MM.1S (cell line): ENCODE results near the gene TPCN1.

Experiments used
- DNase-seq: peaks from one replicate; pipeline ENCODE4 v3.0.0-alpha.2; 2015
- H2AFZ ChIP-seq: fragments of 300-600 bp; sonication (generic); 2 replicates; pipeline ENCODE4 v1.6.0; 2016; ENCODE audit warnings: antibody characterized with exemption, low read length
- H3F3A ChIP-seq: fragments of 300-600 bp; sonication (generic); 2 replicates; pipeline ENCODE4 v1.6.1; 2016; ENCODE audit warnings: mild to moderate bottlenecking, antibody characterized with exemption, low read length, moderate library complexity, mixed read lengths; ENCODE audit not compliant: insufficient read depth
- H3K27ac ChIP-seq: fragments of 300-600 bp; sonication (generic); 2 replicates; pipeline ENCODE4 v1.5.1; 2016; ENCODE audit warnings: mild to moderate bottlenecking, low read length
- H3K27me3 ChIP-seq: fragments of 300-600 bp; sonication (generic); replicated peaks from 2 replicates; pipeline ENCODE4 v1.6.0; 2016; ENCODE audit warnings: low read length; ENCODE audit not compliant: insufficient read depth
- H3K36me3 ChIP-seq: fragments of 300-600 bp; sonication (generic); replicated peaks from 2 replicates; pipeline ENCODE4 v1.6.1; 2016; ENCODE audit warnings: mild to moderate bottlenecking, low read length, mixed read lengths; ENCODE audit not compliant: insufficient read depth
- H3K4me1 ChIP-seq: fragments of 300-600 bp; sonication (generic); 2 replicates; pipeline ENCODE4 v1.6.1; 2016; ENCODE audit warnings: low read length, mixed read lengths
- H3K4me2 ChIP-seq: fragments of 300-600 bp; sonication (generic); 2 replicates; pipeline ENCODE4 v1.6.0; 2016; ENCODE audit warnings: low read depth, low read length
- H3K4me3 ChIP-seq: fragments of 300-600 bp; sonication (generic); 2 replicates; pipeline ENCODE4 v1.5.1; 2016; ENCODE audit warnings: low read length, mixed read lengths
- H3K79me2 ChIP-seq: fragments of 300-600 bp; sonication (generic); 2 replicates; pipeline ENCODE4 v1.6.1; 2016; ENCODE audit warnings: mixed run types, low read length, mixed read lengths
- H3K9ac ChIP-seq: fragments of 300-600 bp; sonication (generic); 2 replicates; pipeline ENCODE4 v1.6.1; 2016; ENCODE audit warnings: low read length, mixed read lengths
- H3K9me2 ChIP-seq: fragments of 300-600 bp; sonication (generic); replicated peaks from 2 replicates; pipeline ENCODE4 v1.6.1; 2016; ENCODE audit warnings: mild to moderate bottlenecking, low read length, mixed read lengths; ENCODE audit not compliant: insufficient read depth
- H3K9me3 ChIP-seq: fragments of 300-600 bp; sonication (generic); replicated peaks from 2 replicates; pipeline ENCODE4 v1.6.1; 2016; ENCODE audit warnings: mild to moderate bottlenecking, low read length, mixed read lengths; ENCODE audit not compliant: insufficient read depth
- H4K20me1 ChIP-seq: fragments of 300-600 bp; sonication (generic); 2 replicates; pipeline ENCODE4 v1.6.1; 2016; ENCODE audit warnings: mild to moderate bottlenecking, low read length, moderate library complexity, mixed read lengths; ENCODE audit not compliant: insufficient read depth
- EZH2 ChIP-seq: fragments of 300-600 bp; sonication (generic); optimal IDR thresholded peaks from 2 replicates; pipeline ENCODE3; 2017; ENCODE audit warnings: low read depth, mild to moderate bottlenecking, antibody characterized with exemption, low read length, mixed read lengths
- EZH2phosphoT487 ChIP-seq: fragments of 300-600 bp; sonication (generic); IDR thresholded peaks from 2 replicates; pipeline ENCODE4 v1.6.1; 2018; ENCODE audit warnings: antibody characterized with exemption, low read length
- TF ChIP-seq, protein P1 (sequence below): fragments of 300-600 bp; sonication (generic); IDR thresholded peaks from 2 replicates; pipeline ENCODE4 v1.5.1; 2016; ENCODE audit warnings: antibody characterized with exemption, low read length, mixed read lengths

Gene TPCN1

GRCh38 chr12:113302466-113302865, 81.2 kb downstream of the TPCN1 start:
- TF ChIP-seq EZH2phosphoT487 (no peak), EZH2 (no peak)
- TF ChIP-seq, protein P1, sequence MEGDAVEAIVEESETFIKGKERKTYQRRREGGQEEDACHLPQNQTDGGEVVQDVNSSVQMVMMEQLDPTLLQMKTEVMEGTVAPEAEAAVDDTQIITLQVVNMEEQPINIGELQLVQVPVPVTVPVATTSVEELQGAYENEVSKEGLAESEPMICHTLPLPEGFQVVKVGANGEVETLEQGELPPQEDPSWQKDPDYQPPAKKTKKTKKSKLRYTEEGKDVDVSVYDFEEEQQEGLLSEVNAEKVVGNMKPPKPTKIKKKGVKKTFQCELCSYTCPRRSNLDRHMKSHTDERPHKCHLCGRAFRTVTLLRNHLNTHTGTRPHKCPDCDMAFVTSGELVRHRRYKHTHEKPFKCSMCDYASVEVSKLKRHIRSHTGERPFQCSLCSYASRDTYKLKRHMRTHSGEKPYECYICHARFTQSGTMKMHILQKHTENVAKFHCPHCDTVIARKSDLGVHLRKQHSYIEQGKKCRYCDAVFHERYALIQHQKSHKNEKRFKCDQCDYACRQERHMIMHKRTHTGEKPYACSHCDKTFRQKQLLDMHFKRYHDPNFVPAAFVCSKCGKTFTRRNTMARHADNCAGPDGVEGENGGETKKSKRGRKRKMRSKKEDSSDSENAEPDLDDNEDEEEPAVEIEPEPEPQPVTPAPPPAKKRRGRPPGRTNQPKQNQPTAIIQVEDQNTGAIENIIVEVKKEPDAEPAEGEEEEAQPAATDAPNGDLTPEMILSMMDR = no peak
- no peak overlapping the region for H3K4me2 ChIP-seq

GRCh38 chr12:113302886-113303640, 81.8 kb downstream of the TPCN1 start:
- Histone ChIP-seq H3F3A (no peaks in the 10 kb centered on the region), H3K4me1 (no peaks in the 10 kb centered on the region), H3K9ac (no peak overlapping the region), H3K4me2 (no peak overlapping the region), H4K20me1 (no peaks in the 10 kb centered on the region), H3K79me2 (no peaks in the 10 kb centered on the region), H3K36me3 (no peaks in the 10 kb centered on the region), H3K27ac (no peak overlapping the region), H3K4me3 (no peak overlapping the region), H3K9me2 (no peaks in the 10 kb centered on the region), H3K9me3 (no peaks in the 10 kb centered on the region), H2AFZ (no peak overlapping the region), H3K27me3 (no peaks in the 10 kb centered on the region)
- no peak for TF ChIP-seq EZH2
- TF ChIP-seq, protein P1 = no peak
- no peak for TF ChIP-seq EZH2phosphoT487
- DNase-seq = no peak

More at GRCh38 chr12:113302466-113302865, 81.2 kb downstream of the TPCN1 start:
- no peak overlapping the region for H3K9ac ChIP-seq
- H3K27ac ChIP-seq = no peak overlapping the region
- H4K20me1 ChIP-seq = no peaks in the 10 kb centered on the region
- H3K27me3 ChIP-seq = no peaks in the 10 kb centered on the region
- no peaks in the 10 kb centered on the region for H3K36me3 ChIP-seq
- no peaks in the 10 kb centered on the region for H3K4me1 ChIP-seq
- DNase-seq = no peak
- H3K9me2 ChIP-seq = no peaks in the 10 kb centered on the region
- H3F3A ChIP-seq = no peaks in the 10 kb centered on the region
- no peak overlapping the region for H3K4me3 ChIP-seq
- no peaks in the 10 kb centered on the region for H3K79me2 ChIP-seq
- no peaks in the 10 kb centered on the region for H3K9me3 ChIP-seq
- H2AFZ ChIP-seq = no peak overlapping the region

DNA sequence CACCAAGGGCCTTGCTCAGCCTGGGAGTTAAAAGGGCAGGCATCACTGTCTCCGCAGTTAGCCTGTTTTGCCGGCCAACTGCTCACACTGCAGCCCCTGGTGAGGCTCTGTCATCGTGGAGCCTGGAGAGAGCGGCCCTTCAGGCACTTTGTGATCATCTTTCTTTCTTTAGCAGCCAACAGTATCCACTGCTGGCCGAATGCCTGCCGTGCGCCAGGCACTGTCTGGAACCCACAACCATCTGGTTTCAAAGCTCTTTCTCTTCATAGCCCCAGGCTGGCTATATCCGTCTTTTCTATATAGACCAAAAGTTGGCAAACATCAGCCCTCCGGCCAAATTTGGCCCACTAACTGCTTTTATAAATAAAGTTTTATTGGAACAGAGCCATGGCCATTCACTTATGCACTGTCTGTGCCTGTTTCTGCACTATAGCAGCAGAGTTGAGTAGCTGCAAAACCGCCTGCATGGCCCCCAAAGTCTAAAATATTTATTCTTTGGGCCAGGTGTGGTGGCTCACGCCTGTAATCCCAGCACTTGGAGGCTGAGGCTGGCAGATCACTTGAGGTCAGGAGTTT, 84.1 kb downstream of the TPCN1 start:
- Histone ChIP-seq H3K27ac (no peak overlapping the region), H3K27me3 (no peaks in the 10 kb centered on the region), H3K9me3 (no peaks in the 10 kb centered on the region), H4K20me1 (no peaks in the 10 kb centered on the region), H3K79me2 (no peaks in the 10 kb centered on the region), H3K4me3 (no peak overlapping the region), H3K36me3 (no peaks in the 10 kb centered on the region), H3K9me2 (no peaks in the 10 kb centered on the region), H2AFZ (no peak overlapping the region), H3K9ac (no peak overlapping the region), H3F3A (no peaks in the 10 kb centered on the region), H3K4me2 (no peak overlapping the region), H3K4me1 (no peaks in the 10 kb centered on the region)
- no peak for DNase-seq
- TF ChIP-seq, protein P1 = no peak
- TF ChIP-seq EZH2phosphoT487 (no peak), EZH2 (no peak)
